A673 (cell line): Measurements from ENCODE around the gene SAG. TPM values are rescaled to one million over a fixed set of nuclear protein-coding genes. Genes with fewer than 3 reads are reported as not detected.

Source experiments
- BruUV-seq: library from RNA; stranded (reverse); fragments of 400-500 nt; replicated peaks from 2 replicates; lab custom pipeline; 2021; lab: Mats Ljungman, UMichigan
- CTCF ChIA-PET: fragments of 300-600 bp; sonication (Branson Sonifier 250); formaldehyde crosslinking; loops from one replicate; lab custom pipeline; 2022; ENCODE audit warnings: antibody characterized with exemption; lab: Charles Lee
- POLR2A ChIA-PET: fragments of 300-600 bp; sonication (Branson Sonifier 250); formaldehyde crosslinking; loops from one replicate; lab custom pipeline; 2022; ENCODE audit warnings: antibody characterized with exemption; ENCODE audit not compliant: low non-redundant PET; lab: Charles Lee
- DNase-seq: peaks from one replicate; pipeline ENCODE4 v3.0.0-alpha.2; 2015; ENCODE audit warnings: low spot score
- H3K27ac ChIP-seq: fragments of 200-600 bp; sonication (generic); 2 replicates; pipeline ENCODE4 v1.5.1; 2016; ENCODE audit warnings: mixed run types, low read depth, mild to moderate bottlenecking, mixed read lengths, antibody characterized with exemption, low read length; ENCODE audit not compliant: poor library complexity, severe bottlenecking
- H3K27me3 ChIP-seq: fragments of 200-600 bp; sonication (generic); replicated peaks from 2 replicates; pipeline ENCODE4 v1.6.1; 2017; ENCODE audit warnings: mixed run types, low read depth, mild to moderate bottlenecking, mixed read lengths, antibody characterized with exemption, low read length; ENCODE audit not compliant: insufficient read depth, poor library complexity
- H3K36me3 ChIP-seq: fragments of 200-600 bp; sonication (generic); 2 replicates; pipeline ENCODE4 v1.6.1; 2016; ENCODE audit warnings: mixed run types, mild to moderate bottlenecking, mixed read lengths, antibody characterized with exemption, low read length; ENCODE audit not compliant: insufficient read depth, poor library complexity, severe bottlenecking
- H3K4me1 ChIP-seq: fragments of 200-600 bp; sonication (generic); 2 replicates; pipeline ENCODE4 v1.6.1; 2017; ENCODE audit warnings: mixed run types, mild to moderate bottlenecking, mixed read lengths, antibody characterized with exemption, low read length; ENCODE audit not compliant: insufficient read depth, poor library complexity, severe bottlenecking
- H3K4me3 ChIP-seq: fragments of 200-600 bp; sonication (generic); 2 replicates; pipeline ENCODE4 v1.5.1; 2016; ENCODE audit warnings: low read depth, mixed run types, mild to moderate bottlenecking, mixed read lengths, low read length; ENCODE audit not compliant: poor library complexity, severe bottlenecking
- H3K9me3 ChIP-seq: fragments of 200-600 bp; sonication (generic); 2 replicates; pipeline ENCODE4 v1.6.1; 2016; ENCODE audit warnings: mixed run types, low read depth, mild to moderate bottlenecking, mixed read lengths, antibody characterized with exemption, low read length; ENCODE audit not compliant: poor library complexity, severe bottlenecking
- CTCF ChIP-seq: fragments of 300-800, 200-600 bp; sonication (generic); conservative IDR thresholded peaks from 2 replicates; pipeline ENCODE4 v1.5.1; 2017; ENCODE audit warnings: low read depth, mild to moderate bottlenecking, antibody characterized with exemption, low read length, moderate library complexity, mixed read lengths
- EZH2 ChIP-seq: fragments of 200-600 bp; sonication (generic); IDR thresholded peaks from 2 replicates; pipeline ENCODE4 v1.6.1; 2017; ENCODE audit warnings: borderline replicate concordance, low read depth, mild to moderate bottlenecking, mixed read lengths, antibody characterized with exemption, low read length; ENCODE audit not compliant: poor library complexity, severe bottlenecking
- intact Hi-C: fragments of 100-400 bp; cut with micrococcal nuclease; formaldehyde crosslinking; loops from one replicate; pipeline ENCODE4 v1.10.0; 2022; ENCODE audit not compliant: unreplicated experiment
- total RNA-seq: library from RNA; stranded (reverse); gene quantifications from 2 replicates; pipeline ENCODE4 v1.2.3, GENCODE V29; 2021

The SAG gene
- total RNA-seq, 1 experiment from 2014 or later: 1.3 TPM

DNA sequence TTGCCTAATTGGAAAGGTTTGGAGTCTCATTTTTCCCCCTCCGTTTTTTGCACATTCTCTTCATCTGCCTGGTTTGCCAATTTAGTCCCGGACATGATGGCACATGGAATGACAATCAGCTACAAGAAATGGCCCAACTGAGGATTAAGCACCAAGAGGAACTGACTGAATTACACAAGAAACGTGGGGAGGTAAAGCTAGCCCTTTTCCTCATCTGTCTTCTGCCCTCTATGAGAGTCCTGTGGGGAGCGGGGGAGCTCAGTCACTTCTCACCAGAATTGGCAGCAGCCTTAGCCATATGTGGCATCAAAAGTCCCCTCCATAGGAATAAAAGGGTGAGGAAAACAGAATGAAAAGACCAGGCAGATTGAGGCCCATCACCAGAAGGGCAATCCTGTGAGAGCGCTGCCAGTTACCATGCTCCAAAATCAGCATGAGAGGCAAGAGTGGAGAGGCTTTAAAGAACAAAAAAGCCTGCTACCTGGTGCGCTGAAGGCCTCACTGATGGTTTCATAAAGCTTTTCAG, 44.5 kb upstream of the SAG start:
- no peaks in the 10 kb centered on the region for H3K27me3 ChIP-seq
- H3K4me1 ChIP-seq: no peaks in the 10 kb centered on the region
- H3K4me3 ChIP-seq: no peak overlapping the region
- TF ChIP-seq EZH2 (no peak), CTCF (no peak)
- ChIA-PET POLR2A (no interaction called here), CTCF (no interaction called here)
- peaks cover 76% of the 10 kb centered on the region for H3K36me3 ChIP-seq
- H3K9me3 ChIP-seq: no peaks in the 10 kb centered on the region
- intact Hi-C loops: no loop called here
- no TSS peak for BruUV-seq
- no peak overlapping the region for H3K27ac ChIP-seq
- DNase-seq: no peak

DNA sequence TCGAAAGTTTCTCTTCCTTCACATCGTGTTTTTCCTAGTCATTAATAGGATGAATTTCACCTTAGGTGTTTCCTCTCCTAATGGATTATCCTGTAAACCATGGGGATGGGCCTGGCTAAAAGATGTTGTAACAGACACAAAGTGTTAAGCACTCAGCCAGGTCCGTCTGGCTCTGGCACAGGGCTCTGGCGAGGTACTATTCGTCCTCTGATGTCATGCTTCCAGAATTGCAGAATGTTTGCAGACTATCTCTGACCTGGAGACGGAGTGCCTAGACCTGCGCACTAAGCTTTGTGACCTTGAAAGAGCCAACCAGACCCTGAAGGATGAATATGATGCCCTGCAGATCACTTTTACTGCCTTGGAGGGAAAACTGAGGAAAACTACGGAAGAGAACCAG, 42.9 kb upstream of the SAG start:
- Histone ChIP-seq H3K27ac (no peak overlapping the region), H3K27me3 (no peaks in the 10 kb centered on the region), H3K9me3 (no peaks in the 10 kb centered on the region), H3K36me3 (peaks cover 79% of the 10 kb centered on the region), H3K4me1 (no peaks in the 10 kb centered on the region), H3K4me3 (no peak overlapping the region)
- TF ChIP-seq EZH2 (no peak), CTCF (no peak)
- ChIA-PET POLR2A (no interaction called here), CTCF (no interaction called here)
- no TSS peak for BruUV-seq
- intact Hi-C loops: no loop called here
- DNase-seq: no peak

DNA sequence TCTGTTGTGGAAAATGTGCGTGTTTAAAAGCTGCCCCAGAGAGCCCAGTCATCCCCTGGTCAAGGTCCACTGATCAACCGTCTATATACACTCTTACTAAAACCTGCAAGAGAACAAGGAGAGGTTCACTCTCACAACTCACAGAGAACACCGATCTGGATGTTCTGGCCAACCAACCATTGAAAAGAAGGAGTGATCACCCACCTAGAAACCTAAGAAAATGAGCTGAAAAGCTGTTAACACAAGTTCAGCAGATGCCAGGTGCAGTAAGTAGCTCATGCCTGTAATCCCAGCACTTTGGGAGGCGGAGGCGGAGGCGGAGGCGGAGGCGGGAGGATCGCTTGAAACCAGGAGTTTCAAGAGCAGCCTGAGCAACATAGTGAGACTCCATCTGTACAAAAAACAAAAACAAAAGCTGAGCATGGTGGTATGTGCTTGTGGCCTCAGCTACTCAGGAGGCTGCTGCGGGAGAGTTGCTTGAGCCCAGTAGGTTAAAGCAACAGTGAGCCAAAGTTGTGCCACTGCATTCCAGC, 41.7 kb upstream of the SAG start:
- ChIA-PET POLR2A (no interaction called here), CTCF (no interaction called here)
- no peak for TF ChIP-seq EZH2
- no peak for TF ChIP-seq CTCF

More for the DNA sequence above, 41.7 kb upstream of the SAG start:
- Histone ChIP-seq H3K27ac (no peak overlapping the region), H3K36me3 (peaks cover 87% of the 10 kb centered on the region), H3K27me3 (no peaks in the 10 kb centered on the region), H3K9me3 (no peaks in the 10 kb centered on the region), H3K4me1 (no peaks in the 10 kb centered on the region), H3K4me3 (no peak overlapping the region)
- DNase-seq: no peak
- no TSS peak for BruUV-seq
- intact Hi-C loops: no loop called here
